A549 (cell line): ENCODE measurements around the gene TCERG1.

ENCODE experiments used
- BCL3 ChIP-seq: fragments of >200 bp; sonication (Bioruptor Twin); formaldehyde crosslinking; IDR thresholded peaks from 3 replicates; pipeline ENCODE4 v1.6.1; 2016
- CEBPB ChIP-seq, 2 experiments: fragments of >200 bp in 1 of 2; sonication (Bioruptor Twin) in 1 of 2; formaldehyde crosslinking in 1 of 2; IDR thresholded peaks; 2 replicates each; pipeline ENCODE4 v1.6.1; 2012 to 2016
- CTCF ChIP-seq: fragments of >200 bp; sonication (Bioruptor Twin); formaldehyde crosslinking; IDR thresholded peaks from 3 replicates; pipeline ENCODE4 v1.5.1; 2016
- HOXB5 ChIP-seq: fragments of 250-450 bp; sonication (Bioruptor Pico); IDR thresholded peaks from 2 replicates; pipeline ENCODE4 v1.5.0; 2020; ENCODE audit warnings: mild to moderate bottlenecking, moderate library complexity
- MAX ChIP-seq: IDR thresholded peaks from 2 replicates; pipeline ENCODE4 v1.6.1; 2012
- POLR2A ChIP-seq: IDR thresholded peaks from 2 replicates; pipeline ENCODE4 v1.6.1; 2012; ENCODE audit warnings: mild to moderate bottlenecking, low read length
- REST ChIP-seq: fragments of 200-600 bp; sonication (generic); IDR thresholded peaks from 2 replicates; pipeline ENCODE4 v1.6.1; 2016; ENCODE audit warnings: antibody characterized with exemption, mild to moderate bottlenecking, moderate library complexity
- SMC3 ChIP-seq: fragments of >200 bp; sonication (Bioruptor Twin); formaldehyde crosslinking; IDR thresholded peaks from 3 replicates; pipeline ENCODE4 v1.6.1; 2018; ENCODE audit warnings: inconsistent platforms

- TF ChIP-seq REST (no peak), POLR2A (no peak), HOXB5 (CRISPR knock-in tag) (no peak), CTCF (no peak), BCL3 (no peak), CEBPB (IDR thresholded peaks at IDR 0.05) (no peak), SMC3 (no peak), MAX (no peak)
Observed at GRCh38 chr5:146533882-146534281, 86.7 kb downstream of the TCERG1 start.
